Stimulated activated CD8-positive, alpha-beta memory T cell treated with anti-CD3 and anti-CD28 coated beads, Interleukin-15, amount 100 ng/mL, for 4 hours (primary cell): ENCODE measurements around the gene GRK5.

Source experiments
- DNase-seq, 2 donors: peaks; one replicate each; pipeline ENCODE4 v3.0.0-alpha.2; 2020; ENCODE audit warnings: low read depth in 2 of 2

The GRK5 gene

GRCh38 chr10:119360181-119360921, 153.0 kb downstream of the GRK5 start:
- DNase-seq, result no peak

GRCh38 chr10:119361037-119361436, 153.7 kb downstream of the GRK5 start:
- DNase-seq, result no peak

GRCh38 chr10:119362122-119362521, 154.8 kb downstream of the GRK5 start:
- DNase-seq, result no peak

GRCh38 chr10:119364645-119365600, 157.6 kb downstream of the GRK5 start:
- no peak for DNase-seq

- DNase-seq, result no peak
Measured at GRCh38 chr10:119365773-119366599, 158.6 kb downstream of the GRK5 start.

- DNase-seq, result no peak
Measured at GRCh38 chr10:119367841-119368549, 160.6 kb downstream of the GRK5 start.

GRCh38 chr10:119368581-119368980, 161.2 kb downstream of the GRK5 start:
- no peak for DNase-seq

GRCh38 chr10:119368991-119369869, 161.9 kb downstream of the GRK5 start:
- DNase-seq, result no peak

- no peak for DNase-seq
Measured at GRCh38 chr10:119370111-119370741, 162.9 kb downstream of the GRK5 start.

- DNase-seq, result no peak
Measured at GRCh38 chr10:119370972-119371703, 163.8 kb downstream of the GRK5 start.

- no peak for DNase-seq
Measured at GRCh38 chr10:119371704-119372663, 164.6 kb downstream of the GRK5 start.

GRCh38 chr10:119373294-119374102, 166.1 kb downstream of the GRK5 start:
- no peak for DNase-seq

GRCh38 chr10:119374236-119374635, 166.9 kb downstream of the GRK5 start:
- DNase-seq, result no peak

- DNase-seq, result no peak
Measured at GRCh38 chr10:119375574-119376272, 168.4 kb downstream of the GRK5 start.

- no peak for DNase-seq
Measured at GRCh38 chr10:119377451-119377957, 170.1 kb downstream of the GRK5 start.
